GM12801 (cell line): ENCODE data around the gene CXCL12.

Experiments
- TF ChIP-seq, protein P1 (sequence below): IDR thresholded peaks from one replicate; pipeline ENCODE4 v1.5.1; 2011; ENCODE audit warnings: control low read depth; ENCODE audit not compliant: insufficient read length; ENCODE audit errors: extremely low read depth

Gene CXCL12

DNA sequence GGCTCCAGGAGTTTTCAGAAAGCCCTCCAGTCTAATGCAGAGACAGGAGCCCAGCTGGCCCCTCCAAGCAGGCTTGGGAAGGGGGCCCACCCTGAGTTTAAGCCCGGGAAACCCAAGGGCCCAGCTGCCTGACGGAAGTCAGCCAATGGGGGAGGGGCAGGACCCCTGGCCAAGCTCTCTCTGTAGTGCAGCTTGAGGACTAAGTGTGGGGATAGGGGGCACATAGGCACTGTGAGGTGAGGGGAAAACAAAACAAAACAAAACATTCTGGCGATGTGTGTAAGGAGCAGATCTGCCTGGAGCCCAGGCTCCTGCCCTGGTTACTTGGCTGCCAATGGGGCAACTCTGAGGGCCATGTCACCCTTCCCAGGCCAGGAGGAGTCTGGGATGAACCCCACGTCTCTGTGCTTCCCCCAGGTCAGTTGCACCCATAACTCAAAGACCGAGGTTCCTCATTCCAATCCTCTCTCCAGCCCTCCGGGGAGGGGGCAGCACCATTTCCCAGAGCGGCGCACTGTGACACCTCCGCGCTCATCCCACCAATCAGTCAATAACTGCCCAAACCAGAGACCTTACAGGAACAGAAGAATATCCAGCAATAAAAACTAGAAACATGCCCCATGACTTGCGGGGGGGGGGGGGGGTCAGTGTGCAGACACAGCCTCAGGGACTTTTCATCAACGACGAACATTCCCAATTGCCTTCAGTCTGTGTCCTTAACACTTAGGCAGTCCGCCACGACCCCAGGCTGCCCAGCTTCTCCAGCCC is 1.7 kb downstream of the CXCL12 start:
- TF ChIP-seq, protein P1, sequence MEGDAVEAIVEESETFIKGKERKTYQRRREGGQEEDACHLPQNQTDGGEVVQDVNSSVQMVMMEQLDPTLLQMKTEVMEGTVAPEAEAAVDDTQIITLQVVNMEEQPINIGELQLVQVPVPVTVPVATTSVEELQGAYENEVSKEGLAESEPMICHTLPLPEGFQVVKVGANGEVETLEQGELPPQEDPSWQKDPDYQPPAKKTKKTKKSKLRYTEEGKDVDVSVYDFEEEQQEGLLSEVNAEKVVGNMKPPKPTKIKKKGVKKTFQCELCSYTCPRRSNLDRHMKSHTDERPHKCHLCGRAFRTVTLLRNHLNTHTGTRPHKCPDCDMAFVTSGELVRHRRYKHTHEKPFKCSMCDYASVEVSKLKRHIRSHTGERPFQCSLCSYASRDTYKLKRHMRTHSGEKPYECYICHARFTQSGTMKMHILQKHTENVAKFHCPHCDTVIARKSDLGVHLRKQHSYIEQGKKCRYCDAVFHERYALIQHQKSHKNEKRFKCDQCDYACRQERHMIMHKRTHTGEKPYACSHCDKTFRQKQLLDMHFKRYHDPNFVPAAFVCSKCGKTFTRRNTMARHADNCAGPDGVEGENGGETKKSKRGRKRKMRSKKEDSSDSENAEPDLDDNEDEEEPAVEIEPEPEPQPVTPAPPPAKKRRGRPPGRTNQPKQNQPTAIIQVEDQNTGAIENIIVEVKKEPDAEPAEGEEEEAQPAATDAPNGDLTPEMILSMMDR, result no peak

DNA sequence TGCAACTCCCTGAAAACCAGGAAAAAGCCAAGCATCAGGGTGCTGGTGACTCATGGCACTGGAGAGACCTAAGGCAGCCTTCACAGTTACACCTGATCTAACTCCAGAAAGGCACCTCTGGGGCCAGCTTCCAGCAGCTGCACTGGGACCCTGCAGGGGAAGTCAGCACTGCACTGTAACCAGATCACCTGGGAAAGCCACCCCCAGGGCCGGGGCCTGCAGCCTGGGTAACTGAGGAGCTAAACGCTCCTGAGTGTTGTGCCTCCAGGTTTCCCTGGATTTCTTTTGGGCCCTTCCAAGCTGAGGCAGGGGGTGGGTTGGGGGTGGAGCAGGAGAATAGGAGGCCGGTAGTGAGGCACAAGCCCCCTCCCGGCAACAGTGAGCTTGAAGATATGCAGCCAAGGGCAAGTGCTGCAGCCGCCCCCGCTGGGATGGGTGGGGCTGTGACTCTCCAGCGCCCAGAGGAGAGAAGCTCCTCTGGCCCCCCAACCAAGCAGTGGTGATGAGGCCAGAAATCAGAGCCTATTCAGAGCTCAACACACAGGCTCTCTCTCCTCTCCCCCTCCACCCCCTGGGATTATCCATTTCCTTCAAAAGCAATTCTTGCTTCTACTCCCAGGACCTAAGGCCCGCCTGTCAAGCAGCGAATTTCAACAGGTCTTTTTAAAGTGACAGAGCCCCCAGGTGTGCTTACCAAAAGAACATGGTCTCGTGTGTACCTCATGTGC is 2.6 kb downstream of the CXCL12 start:
- TF ChIP-seq, protein P1, result no peak

DNA sequence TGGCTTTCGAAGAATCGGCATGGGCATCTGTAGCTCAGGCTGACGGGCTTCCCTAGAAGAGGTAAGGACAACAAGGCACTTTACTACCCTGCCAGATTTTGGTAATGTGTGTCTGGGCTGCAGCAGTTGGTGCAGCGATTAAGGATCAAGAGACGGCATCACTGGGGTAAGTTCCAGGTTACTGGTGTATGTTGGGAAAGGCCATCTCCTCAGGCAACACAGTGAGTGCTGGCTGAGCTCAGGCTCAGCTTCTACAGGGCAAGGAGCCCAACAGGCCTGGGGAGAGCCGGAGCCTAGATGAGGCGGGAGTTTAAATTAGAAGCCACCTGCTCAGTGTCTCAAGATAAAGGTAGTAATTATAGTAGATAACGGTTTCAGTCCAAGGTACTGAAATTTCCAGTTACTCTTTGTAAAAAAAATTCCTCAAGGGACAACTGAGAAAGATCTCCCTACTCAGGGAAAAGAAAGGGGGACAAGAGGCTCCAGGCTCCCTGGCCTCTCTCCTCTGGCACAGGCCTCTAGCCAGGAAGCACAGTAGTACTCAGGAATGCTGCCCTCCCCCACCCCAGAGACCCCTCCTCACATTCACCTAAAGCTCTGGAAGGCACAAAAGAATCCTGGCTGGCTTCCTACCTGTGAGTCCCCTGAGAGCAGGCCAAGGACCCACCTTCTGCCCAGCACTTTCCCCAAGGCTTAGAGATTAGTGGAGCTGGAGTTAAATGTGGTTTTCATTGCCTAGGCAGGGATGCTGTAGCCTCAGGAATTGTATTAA is 3.9 kb downstream of the CXCL12 start:
- TF ChIP-seq, protein P1, result no peak

DNA sequence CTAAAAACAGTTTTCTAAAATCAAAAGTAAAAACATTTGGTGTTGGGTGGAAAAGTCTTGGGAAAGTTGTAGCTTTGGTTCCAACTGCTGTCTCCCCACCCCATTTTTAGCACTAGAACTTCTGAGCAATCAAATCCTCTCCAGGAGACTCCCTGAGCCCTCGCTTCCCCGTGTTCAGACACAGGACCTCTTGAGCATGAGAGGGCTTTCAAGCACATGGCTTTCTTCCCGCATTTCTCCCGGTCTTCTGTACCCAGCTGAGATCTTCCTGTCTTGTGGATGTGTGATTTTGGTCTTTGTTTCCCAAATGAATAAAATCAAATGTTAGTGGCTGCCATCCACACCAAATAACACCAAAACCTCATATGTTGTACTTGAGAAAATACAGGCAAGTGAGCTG is 5.0 kb downstream of the CXCL12 start:
- TF ChIP-seq, protein P1, result no peak

DNA sequence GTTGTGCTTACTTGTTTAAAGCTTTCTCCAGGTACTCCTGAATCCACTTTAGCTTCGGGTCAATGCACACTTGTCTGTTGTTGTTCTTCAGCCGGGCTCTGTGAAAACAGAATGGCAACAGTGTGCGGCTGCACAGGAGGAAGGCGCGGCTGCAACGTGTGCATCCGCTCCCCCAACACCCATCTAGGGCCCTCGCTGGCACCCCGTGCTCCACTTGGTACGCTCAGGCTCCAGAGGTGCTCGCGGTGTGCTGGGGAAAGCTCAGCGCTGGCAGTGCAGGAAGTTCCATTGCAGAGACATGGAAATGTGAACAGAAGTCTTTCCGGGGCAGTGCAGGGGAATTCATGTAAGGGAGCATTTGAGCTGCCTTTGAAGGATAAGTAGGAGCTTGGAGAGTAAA is 6.3 kb downstream of the CXCL12 start:
- TF ChIP-seq, protein P1, result no peak

DNA sequence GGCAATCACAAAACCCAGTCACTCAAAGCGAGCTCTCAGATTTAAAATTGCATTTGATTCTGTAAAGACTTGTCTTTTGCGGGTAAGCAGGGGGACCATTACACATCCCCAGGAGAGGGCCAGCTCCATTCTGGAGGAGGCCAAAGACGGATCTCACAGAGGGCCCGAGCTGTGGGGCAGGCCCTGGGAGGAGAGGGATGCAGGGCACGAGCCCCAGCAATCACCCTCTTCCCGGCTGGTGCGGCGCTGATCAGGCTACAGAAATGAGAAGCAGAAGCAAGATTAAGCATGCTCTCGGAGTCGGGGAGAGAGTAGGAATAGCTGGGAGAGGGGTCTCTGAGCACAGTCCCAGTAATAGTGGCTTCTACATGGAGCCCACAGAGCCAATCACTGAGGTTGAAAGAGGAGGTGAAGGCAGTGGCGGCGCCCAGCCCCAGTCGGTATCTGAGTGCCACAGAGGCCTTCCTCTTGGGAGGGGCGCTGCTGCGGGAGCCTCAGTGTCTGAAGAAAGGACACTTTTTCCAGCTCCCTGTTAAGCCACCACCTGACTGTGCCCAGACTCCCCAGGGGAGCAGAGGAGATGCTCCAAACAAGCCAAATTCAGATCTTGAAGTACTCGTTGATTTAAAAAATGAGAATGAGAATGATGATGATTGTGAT is 7.1 kb downstream of the CXCL12 start:
- TF ChIP-seq, protein P1, result no peak
